GM23248 (cell line): ENCODE measurements around the gene TPD52L2. TPM values are rescaled to one million over a fixed set of nuclear protein-coding genes. Genes with fewer than 3 reads are reported as not detected.

Experiments
- DNase-seq: peaks from one replicate; pipeline ENCODE4 v3.0.0-alpha.2; 2015
- H2AFZ ChIP-seq: fragments of 200-600 bp; sonication (generic); 2 replicates; pipeline ENCODE4 v1.6.1; 2016; ENCODE audit warnings: antibody characterized with exemption
- H3F3A ChIP-seq: fragments of 200-600 bp; sonication (generic); 2 replicates; pipeline ENCODE4 v1.6.1; 2016; ENCODE audit warnings: mild to moderate bottlenecking, antibody characterized with exemption, mixed run types; ENCODE audit not compliant: insufficient read depth
- H3K27ac ChIP-seq: fragments of 200-600 bp; sonication (generic); 2 replicates; pipeline ENCODE4 v1.5.1; 2016; ENCODE audit warnings: mild to moderate bottlenecking
- H3K27me3 ChIP-seq: fragments of 200-600 bp; sonication (generic); replicated peaks from 2 replicates; pipeline ENCODE4 v1.6.1; 2016; ENCODE audit warnings: mild to moderate bottlenecking; ENCODE audit not compliant: insufficient read depth
- H3K36me3 ChIP-seq: fragments of 200-600 bp; sonication (generic); 2 replicates; pipeline ENCODE4 v1.6.1; 2016; ENCODE audit warnings: low read depth, mild to moderate bottlenecking
- H3K4me1 ChIP-seq: fragments of 200-600 bp; sonication (generic); 2 replicates; pipeline ENCODE4 v1.6.1; 2016; ENCODE audit warnings: mild to moderate bottlenecking; ENCODE audit not compliant: insufficient read depth
- H3K4me2 ChIP-seq: fragments of 200-600 bp; sonication (generic); one replicate; pipeline ENCODE4 v1.6.1; 2016; ENCODE audit warnings: mild to moderate bottlenecking; ENCODE audit not compliant: unreplicated experiment
- H3K4me3 ChIP-seq: fragments of 200-600 bp; sonication (generic); 2 replicates; pipeline ENCODE4 v1.5.1; 2016; ENCODE audit warnings: mild to moderate bottlenecking
- H3K79me2 ChIP-seq: fragments of 200-600 bp; sonication (generic); 2 replicates; pipeline ENCODE4 v1.6.1; 2016; ENCODE audit warnings: mild to moderate bottlenecking; ENCODE audit not compliant: insufficient read depth
- H3K9ac ChIP-seq: fragments of 200-600 bp; sonication (generic); 2 replicates; pipeline ENCODE4 v1.6.1; 2016; ENCODE audit warnings: mild to moderate bottlenecking
- H3K9me2 ChIP-seq: fragments of 200-600 bp; sonication (generic); 2 replicates; pipeline ENCODE4 v1.6.1; 2016; ENCODE audit warnings: mixed run types, mild to moderate bottlenecking, moderate library complexity; ENCODE audit not compliant: insufficient read depth
- H3K9me3 ChIP-seq: fragments of 200-600 bp; sonication (generic); one replicate; pipeline ENCODE4 v1.6.1; 2017; ENCODE audit warnings: low read depth
- H4K20me1 ChIP-seq: fragments of 200-600 bp; sonication (generic); 2 replicates; pipeline ENCODE4 v1.6.0; 2016; ENCODE audit not compliant: insufficient read depth
- EZH2 ChIP-seq: fragments of 200-600 bp; sonication (generic); IDR thresholded peaks from 2 replicates; pipeline ENCODE4 v1.6.1; 2018; ENCODE audit warnings: antibody characterized with exemption, mild to moderate bottlenecking; ENCODE audit not compliant: insufficient read depth, poor library complexity, severe bottlenecking
- EZH2phosphoT487 ChIP-seq: fragments of 200-600 bp; sonication (generic); IDR thresholded peaks from 2 replicates; pipeline ENCODE4 v1.6.1; 2018; ENCODE audit warnings: antibody characterized with exemption, moderate library complexity, mild to moderate bottlenecking, low read depth; ENCODE audit not compliant: insufficient read depth
- WGBS, 2 experiments: methylation state at CpG; one replicate each; pipeline ENCODE4 v1.1.6; 2015 to 2017; ENCODE audit warnings: low lambda C conversion rate in 2 of 2, low coverage in 1 of 2; ENCODE audit errors: missing lambda C conversion rate in 2 of 2; 5-methylcytosine and 5-hydroxymethylcytosine counted together
- in situ Hi-C: fragments of 300-500 bp; cut with MboI; formaldehyde crosslinking; loops from 2 replicates; pipeline ENCODE4 v1.15.0; 2020
- polyA plus RNA-seq: library from polyadenylated mRNA; unstranded; fragments of >200 nt; fragmentation: Nextera tagmentation; extraction: Ambion mirVana; gene quantifications from 2 replicates; pipeline ENCODE4 v1.2.1, GENCODE V29; 2016
- total RNA-seq: library from RNA; depleted of rRNA; stranded (reverse); fragments of >200 nt; shearing (Covaris generic); gene quantifications from 2 replicates; pipeline ENCODE4 v1.2.3, GENCODE V29; 2014

Gene TPD52L2
- total and polyA plus RNA-seq, 2 experiments from 2014 or later, result 214 to 220 TPM

DNA sequence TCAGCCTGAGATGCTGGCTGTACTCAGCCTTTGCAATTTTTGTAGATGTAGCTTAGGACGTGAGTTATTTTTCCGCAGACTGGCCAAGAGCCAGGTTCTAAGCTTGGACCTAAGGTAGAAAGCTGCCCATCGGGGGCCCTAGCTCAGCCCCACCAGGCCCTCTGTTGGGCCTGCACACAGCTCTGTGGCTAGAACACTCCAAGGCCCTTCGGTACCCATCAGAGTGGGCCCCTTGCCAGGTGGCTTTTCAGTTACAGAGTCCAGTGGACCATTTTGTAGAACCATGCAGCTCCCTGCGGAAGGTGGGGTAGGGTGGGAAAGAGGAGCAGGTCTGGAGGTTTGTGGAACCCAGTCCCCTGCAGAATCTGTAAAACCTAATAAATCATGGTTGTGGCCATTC is 68.6 kb downstream of the TPD52L2 start:
- Histone ChIP-seq H3K79me2 (peaks cover 77% of the 10 kb centered on the region), H4K20me1 (no peaks in the 10 kb centered on the region), H3K9me3 (no peaks in the 10 kb centered on the region), H3K4me1 (no peaks in the 10 kb centered on the region), H3K36me3 (peaks cover 8% of the 10 kb centered on the region), H3K4me3 (no peak overlapping the region), H3F3A (peaks cover 17% of the 10 kb centered on the region; the same call in 1 of the 2 replicates), H3K27ac (no peak overlapping the region), H3K9ac (no peak overlapping the region), H3K4me2 (no peak overlapping the region), H3K9me2 (no peaks in the 10 kb centered on the region), H2AFZ (no peak overlapping the region), H3K27me3 (no peaks in the 10 kb centered on the region)
- WGBS, 2 experiments, result 78 to 83% methylated on average over 5 of the region's 5 CpGs
- in situ Hi-C loops, result no loop called here
- no peak for TF ChIP-seq EZH2phosphoT487
- TF ChIP-seq EZH2, result no peak
- no peak for DNase-seq

DNA sequence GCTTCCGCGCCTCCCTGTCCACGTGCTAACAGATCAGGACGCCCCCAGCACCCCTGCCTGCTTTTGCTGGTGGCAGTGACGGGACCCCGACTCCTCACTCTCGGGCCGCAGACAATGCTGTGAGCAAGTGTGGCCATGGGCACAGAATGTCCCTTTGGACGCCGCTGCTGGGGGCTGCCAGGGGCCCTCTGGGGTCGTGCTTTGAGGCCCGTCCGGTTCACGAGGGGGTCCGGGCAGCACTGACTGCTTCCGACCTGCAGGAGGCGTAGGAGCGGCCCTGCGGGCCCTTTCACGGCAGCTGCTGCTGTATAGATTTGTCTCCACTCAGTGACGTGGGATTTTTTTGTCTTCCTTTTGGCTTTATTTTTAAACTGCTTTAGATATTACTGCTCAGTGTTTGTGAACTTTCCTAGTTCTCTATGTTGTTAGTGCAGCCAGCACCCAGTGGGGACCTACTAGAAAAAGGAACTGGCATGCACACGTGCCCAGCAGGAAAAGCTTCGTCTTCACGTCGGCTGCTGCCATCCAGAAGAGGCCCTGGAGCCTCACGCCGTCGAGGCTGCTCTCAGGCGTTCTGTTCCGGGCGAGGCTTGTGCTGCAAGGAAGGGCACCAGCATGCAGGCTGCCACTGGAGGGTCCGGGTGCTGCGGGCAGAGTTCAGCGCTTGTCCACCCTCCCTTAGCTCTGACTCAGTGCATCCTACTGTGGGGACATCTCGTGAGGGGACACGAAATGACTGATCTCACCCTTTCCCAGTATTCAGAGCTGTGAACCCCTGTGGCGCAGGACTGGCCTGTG is 69.4 kb downstream of the TPD52L2 start:
- Histone ChIP-seq H3K36me3 (peaks cover 6% of the 10 kb centered on the region), H3K9me3 (no peaks in the 10 kb centered on the region), H3K9me2 (no peaks in the 10 kb centered on the region), H2AFZ (no peak overlapping the region), H3F3A (peaks cover 17% of the 10 kb centered on the region; the same call in 1 of the 2 replicates), H3K27ac (no peak overlapping the region), H3K4me1 (no peaks in the 10 kb centered on the region), H3K27me3 (no peaks in the 10 kb centered on the region), H4K20me1 (no peaks in the 10 kb centered on the region), H3K4me2 (no peak overlapping the region), H3K4me3 (no peak overlapping the region), H3K79me2 (peaks cover 78% of the 10 kb centered on the region), H3K9ac (no peak overlapping the region)
- WGBS, 2 experiments, result 86 to 90% methylated on average over 37 of the region's 37 CpGs
- no peak for DNase-seq
- no peak for TF ChIP-seq EZH2
- TF ChIP-seq EZH2phosphoT487, result no peak
- in situ Hi-C loops, result no loop called here

DNA sequence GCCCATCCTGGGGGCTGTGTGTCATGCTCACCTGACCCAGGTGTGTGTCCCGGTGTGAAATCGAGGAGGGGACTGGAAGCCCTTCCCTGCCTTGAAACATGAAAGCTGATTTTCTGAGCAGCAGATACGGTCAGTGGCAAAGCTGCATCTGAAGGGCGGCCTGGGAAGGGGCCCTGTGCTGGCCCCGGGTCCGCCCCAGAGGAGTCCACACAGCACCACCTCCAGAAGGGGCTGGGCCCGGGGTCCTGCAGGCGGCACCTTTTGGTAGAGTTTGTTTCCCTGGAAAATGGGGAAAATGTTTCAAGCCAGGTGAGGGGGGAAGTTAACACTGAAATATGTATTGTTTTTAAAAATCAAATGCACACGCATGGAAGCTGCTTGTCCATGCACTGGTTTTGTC is 70.4 kb downstream of the TPD52L2 start:
- Histone ChIP-seq H3K79me2 (peaks cover 75% of the 10 kb centered on the region), H3K27ac (no peak overlapping the region), H3F3A (peaks cover 17% of the 10 kb centered on the region; the same call in 1 of the 2 replicates), H3K4me2 (no peak overlapping the region), H3K4me1 (no peaks in the 10 kb centered on the region), H2AFZ (no peak overlapping the region), H4K20me1 (no peaks in the 10 kb centered on the region), H3K27me3 (no peaks in the 10 kb centered on the region), H3K9ac (no peak overlapping the region), H3K4me3 (no peak overlapping the region), H3K36me3 (peaks cover 3% of the 10 kb centered on the region; the same call in 1 of the 2 replicates), H3K9me2 (no peaks in the 10 kb centered on the region), H3K9me3 (no peaks in the 10 kb centered on the region)
- no peak for DNase-seq
- WGBS, 2 experiments, result 95 to 97% methylated on average over 7 to 9 of the region's 9 CpGs
- in situ Hi-C loops, result no loop called here
- no peak for TF ChIP-seq EZH2phosphoT487
- no peak for TF ChIP-seq EZH2

DNA sequence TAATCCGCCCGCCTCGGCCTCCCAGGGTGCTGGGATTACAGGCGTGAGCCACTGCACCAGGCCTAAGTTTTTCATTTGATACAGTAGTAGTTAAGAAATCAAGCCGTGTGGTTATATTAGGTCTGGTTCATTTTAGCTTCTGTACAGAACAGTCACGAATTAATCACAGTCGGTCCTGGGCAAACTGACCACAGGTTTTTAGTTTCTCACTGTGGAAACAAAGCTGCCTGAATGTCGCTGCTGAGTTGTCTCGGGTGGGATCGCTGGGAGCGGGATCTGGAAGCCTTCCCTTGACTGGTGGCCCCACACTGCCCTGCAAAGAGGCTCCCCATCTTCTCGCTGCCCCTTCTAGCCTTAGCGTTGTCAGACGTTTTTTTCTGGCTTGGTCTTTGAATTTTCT is 72.5 kb downstream of the TPD52L2 start:
- DNase-seq, result peak; percentile 23
- no peaks in the 10 kb centered on the region for H3K4me1 ChIP-seq
- WGBS, 2 experiments, result 82% methylated on average over 14 of the region's 14 CpGs
- no peak overlapping the region for H3K9ac ChIP-seq
- peaks cover 60% of the 10 kb centered on the region for H3K79me2 ChIP-seq
- no peak overlapping the region for H3K4me3 ChIP-seq
- H3K9me2 ChIP-seq, result no peaks in the 10 kb centered on the region
- no peak overlapping the region for H3K27ac ChIP-seq
- peaks cover 19% of the 10 kb centered on the region; the same call in 1 of the 2 replicates for H3F3A ChIP-seq
- no peak overlapping the region for H2AFZ ChIP-seq
- H3K36me3 ChIP-seq, result peaks cover 6% of the 10 kb centered on the region; the same call in 1 of the 2 replicates
- H3K27me3 ChIP-seq, result no peaks in the 10 kb centered on the region
- TF ChIP-seq EZH2phosphoT487 (no peak), EZH2 (no peak)
- no peaks in the 10 kb centered on the region for H3K9me3 ChIP-seq
- no peaks in the 10 kb centered on the region for H4K20me1 ChIP-seq
- no peak overlapping the region for H3K4me2 ChIP-seq
- in situ Hi-C loops, result no loop called here
